PC-3 (cell line): ENCODE measurements around the gene SDE2. TPM values are rescaled to one million over a fixed set of nuclear protein-coding genes. Genes with fewer than 3 reads are reported as not detected.
"Not testable (repeated sequence)": the region's sequence is repeated elsewhere in the genome, so short reads cannot be mapped to it uniquely, and the experiment has no call there.

ENCODE experiments used
- ATAC-seq: fragments of 200-7000 bp; cut with Tn5 transposase; 2 replicates; pipeline ENCODE4 v1.9.1; 2020; ENCODE audit warnings: mild to moderate bottlenecking, moderate library complexity
- BruUV-seq: library from RNA; stranded (reverse); fragments of 400-500 nt; replicated peaks from 2 replicates; lab custom pipeline; 2021; lab: Mats Ljungman, UMichigan
- CTCF ChIA-PET: fragments of 300-600 bp; sonication (Branson Sonifier 250); formaldehyde crosslinking; loops from one replicate; lab custom pipeline; 2022; ENCODE audit warnings: antibody characterized with exemption; lab: Charles Lee
- POLR2A ChIA-PET: fragments of 300-600 bp; sonication (Branson Sonifier 250); formaldehyde crosslinking; loops from one replicate; lab custom pipeline; 2022; ENCODE audit warnings: antibody characterized with exemption; ENCODE audit not compliant: unreplicated experiment; lab: Charles Lee
- DNase-seq: peaks from one replicate; pipeline ENCODE4 v3.0.0-alpha.2; 2015
- H2AFZ ChIP-seq: fragments of 300-600 bp; sonication (generic); 2 replicates; pipeline ENCODE4 v1.6.0; 2016; ENCODE audit warnings: antibody characterized with exemption, low read length
- H3F3A ChIP-seq: fragments of 300-600 bp; sonication (generic); one replicate; pipeline ENCODE4 v1.6.0; 2017; ENCODE audit warnings: antibody characterized with exemption, low read length, control low read depth, mild to moderate bottlenecking; ENCODE audit not compliant: unreplicated experiment
- H3K27ac ChIP-seq: fragments of 300-600 bp; sonication (generic); 2 replicates; pipeline ENCODE4 v1.5.1; 2016; ENCODE audit warnings: mild to moderate bottlenecking, low read length
- H3K27me3 ChIP-seq: fragments of 300-600 bp; sonication (generic); 2 replicates; pipeline ENCODE4 v1.6.1; 2016; ENCODE audit warnings: low read length, mixed read lengths
- H3K36me3 ChIP-seq: fragments of 300-600 bp; sonication (generic); 2 replicates; pipeline ENCODE4 v1.6.1; 2016; ENCODE audit warnings: low read depth, mixed run types, low read length, mixed read lengths
- H3K4me1 ChIP-seq: fragments of 300-600 bp; sonication (generic); 2 replicates; pipeline ENCODE4 v1.5.1; 2016; ENCODE audit warnings: low read length; ENCODE audit not compliant: insufficient read depth
- H3K4me2 ChIP-seq: fragments of 300-600 bp; sonication (generic); 2 replicates; pipeline ENCODE4 v1.6.0; 2016; ENCODE audit warnings: low read length
- H3K4me3 ChIP-seq: fragments of 300-600 bp; sonication (generic); 2 replicates; pipeline ENCODE4 v1.5.1; 2016; ENCODE audit warnings: mild to moderate bottlenecking, low read length, mixed read lengths
- H3K79me2 ChIP-seq: fragments of 300-600 bp; sonication (generic); 2 replicates; pipeline ENCODE4 v1.6.1; 2017; ENCODE audit warnings: low read length, mixed read lengths
- H3K9ac ChIP-seq: fragments of 300-600 bp; sonication (generic); 2 replicates; pipeline ENCODE4 v1.6.0; 2016; ENCODE audit warnings: mild to moderate bottlenecking, low read length
- H3K9me2 ChIP-seq: fragments of 300-600 bp; sonication (generic); replicated peaks from 2 replicates; pipeline ENCODE4 v1.6.1; 2016; ENCODE audit warnings: mixed run types, low read length, mixed read lengths
- H3K9me3 ChIP-seq: fragments of 300-600 bp; sonication (generic); 2 replicates; pipeline ENCODE4 v1.6.1; 2016; ENCODE audit warnings: low read length, mixed read lengths
- H4K20me1 ChIP-seq: fragments of 300-600 bp; sonication (generic); 2 replicates; pipeline ENCODE4 v1.6.1; 2016; ENCODE audit warnings: low read length, mixed read lengths
- CTCF ChIP-seq: fragments of 300-600 bp; sonication (generic); conservative IDR thresholded peaks from 2 replicates; pipeline ENCODE4 v1.5.1; 2017; ENCODE audit warnings: antibody characterized with exemption, low read depth, mild to moderate bottlenecking, low read length
- EZH2 ChIP-seq: fragments of 300-600 bp; sonication (generic); IDR thresholded peaks from one replicate; pipeline ENCODE4 v1.6.1; 2017; ENCODE audit warnings: antibody characterized with exemption, mild to moderate bottlenecking, low read length; ENCODE audit not compliant: unreplicated experiment
- EZH2phosphoT487 ChIP-seq: fragments of 300-600 bp; sonication (generic); IDR thresholded peaks from 2 replicates; pipeline ENCODE4 v1.6.1; 2018; ENCODE audit warnings: mild to moderate bottlenecking, antibody characterized with exemption, low read length, borderline replicate concordance
- intact Hi-C: fragments of 100-400 bp; cut with micrococcal nuclease; formaldehyde crosslinking; loops from 2 replicates; pipeline ENCODE4 v1.9.0; 2023
- total RNA-seq: library from RNA; depleted of rRNA; stranded (reverse); fragments of >200 nt; gene quantifications from 2 replicates; pipeline ENCODE4 v1.2.3, GENCODE V29; 2014

The SDE2 gene
- total RNA-seq, 1 experiment from 2014 or later: 26.1 TPM

- Histone ChIP-seq H3K27me3 (no peaks in the 10 kb centered on the region), H3K4me2 (no peak within 1 kb of the TSS), H3K9ac (no peak within 1 kb of the TSS), H3K79me2 (no peaks in the 10 kb centered on the region), H3F3A (no peaks in the 10 kb centered on the region), H3K4me3 (no peak within 1 kb of the TSS), H4K20me1 (no peaks in the 10 kb centered on the region), H2AFZ (no peak within 1 kb of the TSS), H3K36me3 (no peaks in the 10 kb centered on the region), H3K9me3 (no peaks in the 10 kb centered on the region), H3K9me2 (no peaks in the 10 kb centered on the region), H3K27ac (no peak within 1 kb of the TSS), H3K4me1 (no peaks in the 10 kb centered on the region)
- intact Hi-C loops: no loop called here
- POLR2A ChIA-PET: no interaction called here
- no peak for TF ChIP-seq EZH2
- TF ChIP-seq CTCF: no peak
- TF ChIP-seq EZH2phosphoT487: no peak
- BruUV-seq: no TSS peak
- no peak for DNase-seq
- CTCF ChIA-PET: no interaction called here
- ATAC-seq: no peak
Observed at GRCh38 chr1:225941187-225941941, 57.8 kb downstream of the SDE2 start, which contains the start of gene LEFTY2. Gene LEFTY2, minus strand, starts transcription at chr1:225941220. Its CDS starts 80 bp downstream, at chr1:225941140.

GRCh38 chr1:225940385-225941151 lies 58.6 kb downstream of the SDE2 start:
- ChIA-PET POLR2A (no interaction called here), CTCF (no interaction called here)
- no peaks in the 10 kb centered on the region for H3K79me2 ChIP-seq
- H3F3A ChIP-seq: no peaks in the 10 kb centered on the region
- H3K27ac ChIP-seq: no peak overlapping the region
- H3K9me2 ChIP-seq: no peaks in the 10 kb centered on the region
- DNase-seq (no peak), ATAC-seq (no peak)
- H3K27me3 ChIP-seq: no peaks in the 10 kb centered on the region
- H3K4me2 ChIP-seq: no peak overlapping the region
- no peaks in the 10 kb centered on the region for H3K4me1 ChIP-seq
- TF ChIP-seq CTCF (no peak), EZH2 (no peak), EZH2phosphoT487 (no peak)
- no peaks in the 10 kb centered on the region for H3K9me3 ChIP-seq
- no TSS peak for BruUV-seq
- no peak overlapping the region for H2AFZ ChIP-seq
- H4K20me1 ChIP-seq: no peaks in the 10 kb centered on the region
- H3K9ac ChIP-seq: no peak overlapping the region
- H3K4me3 ChIP-seq: no peak overlapping the region
- no peaks in the 10 kb centered on the region for H3K36me3 ChIP-seq
- intact Hi-C loops: no loop called here

- CTCF ChIA-PET, H3K4me1 ChIP-seq, H3K4me2 ChIP-seq, H3F3A ChIP-seq, DNase-seq, H3K27me3 ChIP-seq, H2AFZ ChIP-seq, H4K20me1 ChIP-seq, BruUV-seq, H3K36me3 ChIP-seq, H3K9me2 ChIP-seq, intact Hi-C loops, H3K4me3 ChIP-seq, H3K27ac ChIP-seq, H3K9ac ChIP-seq, POLR2A ChIA-PET, H3K9me3 ChIP-seq, H3K79me2 ChIP-seq, ATAC-seq: not testable (repeated sequence)
Observed at GRCh38 chr1:225939939-225940310, 59.2 kb downstream of the SDE2 start.

GRCh38 chr1:225939097-225939938 lies 59.8 kb downstream of the SDE2 start:
- H3F3A ChIP-seq, H3K79me2 ChIP-seq, ATAC-seq, H3K27ac ChIP-seq, H3K27me3 ChIP-seq, CTCF ChIA-PET, BruUV-seq, H3K9ac ChIP-seq, H3K9me3 ChIP-seq, H3K4me3 ChIP-seq, H3K4me1 ChIP-seq, POLR2A ChIA-PET, H3K36me3 ChIP-seq, DNase-seq, intact Hi-C loops, H2AFZ ChIP-seq, H4K20me1 ChIP-seq, H3K9me2 ChIP-seq, H3K4me2 ChIP-seq: not testable (repeated sequence)
